T47D (cell line): ENCODE measurements around the gene MAP2K7.
"Not testable (repeated sequence)": the region's sequence is repeated elsewhere in the genome, so short reads cannot be mapped to it uniquely, and the experiment has no call there.

Source experiments
- DNase-seq, 2 experiments: peaks; one replicate each; pipeline versions ENCODE4 v3.0.0 to v3.0.0-alpha.2; 2011 to 2012; ENCODE audit warnings: low read depth in 1 of 2, low spot score in 1 of 2
- JUND ChIP-seq: IDR thresholded peaks from 2 replicates; pipeline ENCODE4 v1.6.1; 2012; ENCODE audit warnings: low read depth
- in situ Hi-C: cut with HindIII; loops from 2 replicates; pipeline ENCODE4 v1.10.0; 2016; ENCODE audit warnings: low sequenced_read_pairs, low pct_unique_long_range_greater_than_20kb

MAP2K7 gene

DNA sequence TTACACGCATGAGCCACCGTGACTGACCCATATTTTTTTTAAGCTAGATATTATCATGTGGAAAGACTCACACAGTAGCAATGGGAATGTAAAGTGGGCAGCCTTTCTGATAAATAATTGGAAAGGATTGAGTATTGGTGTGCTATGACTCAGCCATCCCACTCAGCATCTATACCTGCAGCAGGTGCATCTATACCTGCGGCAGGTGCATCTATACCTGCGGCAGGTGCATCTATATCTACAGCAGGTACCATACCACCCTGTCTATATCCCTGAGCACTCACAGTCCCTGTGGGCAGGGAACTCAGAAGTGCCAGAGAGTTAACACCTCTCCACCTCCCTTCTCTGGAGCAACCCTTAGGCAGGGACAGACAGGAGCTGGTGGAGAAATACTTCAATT, 20.6 kb upstream of the MAP2K7 start:
- DNase-seq, result no peak
- TF ChIP-seq JUND, result no peak
- in situ Hi-C loops, result no loop called here

DNA sequence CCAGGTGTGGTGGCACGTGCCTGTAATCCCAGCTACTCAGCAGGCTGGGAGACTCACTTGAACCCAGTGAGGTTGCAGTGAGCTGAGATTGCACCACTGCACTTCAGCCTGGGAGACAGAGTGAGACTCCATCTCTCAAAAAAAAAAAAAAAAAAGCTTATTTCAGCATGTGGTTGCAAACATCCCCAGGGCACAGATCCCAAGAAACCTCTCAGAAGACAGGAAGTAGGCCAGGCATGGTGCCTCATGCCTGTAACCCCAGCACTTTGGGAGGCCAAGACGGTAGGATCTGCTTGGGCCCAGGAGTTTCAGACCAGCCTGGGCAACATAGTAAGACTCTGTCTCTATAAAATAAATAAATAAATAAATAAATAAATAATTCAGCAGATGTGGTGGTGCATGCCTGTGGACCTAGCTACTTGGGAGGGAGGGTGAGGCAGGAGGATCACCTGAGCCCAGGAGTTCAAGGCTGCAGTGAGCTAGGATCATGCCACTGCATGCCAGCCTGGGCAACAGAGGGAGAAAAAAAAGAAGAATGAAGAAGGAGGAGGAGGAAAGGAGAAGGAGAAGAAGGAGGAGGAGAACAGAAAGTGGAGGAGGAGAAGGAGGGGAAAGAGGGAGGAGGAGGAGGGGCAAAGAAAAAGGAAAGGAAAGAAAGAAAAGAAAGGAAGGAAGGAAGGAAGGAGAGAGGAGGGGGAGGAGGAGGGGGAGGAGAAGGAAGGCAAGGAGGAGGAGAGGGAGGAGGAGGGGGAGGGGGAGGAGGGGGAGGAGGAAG, 19.7 kb upstream of the MAP2K7 start:
- no peak for DNase-seq
- in situ Hi-C loops, result no loop called here

DNA sequence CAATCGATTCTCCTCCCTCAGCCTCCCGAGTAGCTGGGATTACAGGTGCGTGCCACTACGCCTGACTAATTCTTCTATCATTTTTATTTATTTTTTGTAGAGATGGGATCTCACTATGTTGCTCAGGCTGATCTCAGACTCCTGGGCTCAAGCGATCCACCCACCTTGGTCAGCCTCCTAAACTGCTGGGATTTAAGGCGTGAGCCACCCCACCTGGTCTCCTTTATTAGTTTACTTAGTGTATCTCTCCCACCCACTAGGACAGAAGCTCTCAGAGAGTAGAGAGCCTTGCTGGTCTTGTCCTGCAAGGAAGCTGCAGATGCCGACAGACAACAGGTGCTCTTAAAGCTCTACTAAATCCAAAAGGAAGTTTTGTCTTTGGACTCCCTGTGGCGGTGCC, 17.9 kb upstream of the MAP2K7 start:
- TF ChIP-seq JUND, result no peak
- in situ Hi-C loops, result no loop called here
- DNase-seq, result no peak

More for the DNA sequence above, 19.7 kb upstream of the MAP2K7 start:
- no peak for TF ChIP-seq JUND

DNA sequence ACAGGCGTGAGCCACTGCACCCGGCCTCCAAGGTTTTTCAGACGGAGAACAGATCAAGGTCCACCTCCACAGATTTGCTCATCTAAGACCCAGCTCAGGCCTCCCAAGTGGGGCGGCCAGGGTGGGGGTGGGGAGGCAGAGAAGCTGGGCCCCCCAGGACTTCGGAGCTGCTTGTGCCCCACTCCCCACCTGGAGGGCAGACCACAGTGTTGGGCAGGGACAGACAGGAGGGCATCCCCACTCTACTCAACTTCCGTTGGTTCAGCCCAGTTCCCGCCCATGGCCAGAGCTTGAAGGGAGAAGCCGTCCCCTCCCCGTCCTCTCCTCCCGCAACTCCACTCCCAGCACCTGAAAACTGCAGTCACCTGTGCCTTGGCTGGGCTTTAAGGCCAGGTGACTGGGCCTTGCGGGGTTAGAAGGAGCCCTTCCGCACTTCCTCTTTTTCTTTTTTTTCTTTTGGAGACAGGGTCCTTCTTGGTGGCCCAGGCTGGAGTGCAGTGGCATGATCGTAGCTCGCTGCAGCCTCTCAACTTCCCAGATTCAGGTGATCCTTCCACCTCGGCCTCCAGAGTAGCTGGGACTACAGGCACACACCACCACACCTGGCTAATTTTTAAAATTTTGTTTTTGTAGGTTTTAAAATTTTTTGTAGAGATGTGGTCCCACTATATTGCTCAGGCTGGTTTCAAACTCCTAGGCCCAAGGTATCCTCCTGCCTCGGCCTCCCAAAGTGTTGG, 16.1 kb upstream of the MAP2K7 start:
- TF ChIP-seq JUND, result no peak
- DNase-seq, result no peak
- in situ Hi-C loops, result no loop called here

DNA sequence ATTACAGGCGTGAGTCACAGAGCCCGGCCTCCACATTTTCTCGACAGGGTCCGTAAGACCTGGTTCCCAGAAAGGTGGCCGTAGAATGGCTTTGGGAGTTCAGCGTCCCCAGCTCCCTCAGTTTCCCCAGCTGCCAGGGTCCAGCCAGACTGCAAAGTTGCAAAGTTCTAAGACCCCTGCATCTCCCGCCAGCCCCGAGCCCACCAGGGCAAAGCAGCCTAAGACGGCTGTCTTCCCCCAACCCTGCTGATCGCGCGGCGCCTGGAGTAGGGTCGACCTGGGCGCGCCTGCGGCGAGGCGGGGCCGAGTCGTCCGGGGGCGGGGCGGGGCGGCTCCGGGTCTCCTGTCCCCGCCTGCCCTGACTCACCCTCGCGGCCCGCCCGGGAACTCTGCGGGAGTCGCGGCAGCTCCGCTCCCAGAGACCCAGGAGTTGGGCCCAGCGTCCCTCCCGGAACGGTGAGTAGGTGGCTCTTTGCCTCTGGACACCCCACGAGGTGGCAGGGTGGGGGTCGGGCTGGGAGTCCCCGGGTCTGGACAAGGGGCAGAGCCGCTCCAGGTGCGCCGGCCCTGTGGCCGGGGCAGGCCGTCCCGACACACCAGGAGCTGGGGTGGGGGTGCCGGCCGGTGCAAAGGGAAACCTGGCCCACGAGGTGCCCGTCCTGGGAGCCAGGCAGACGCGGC, 15.4 kb upstream of the MAP2K7 start, which contains the start of gene LRRC8E:
Gene LRRC8E (plus strand): TSS at position 366 of the 681 bp plus-strand sequence. CDS start 7,094 bp downstream, outside the sequence.
- peak; percentile 50 to 64 for DNase-seq
- in situ Hi-C loops, result no loop called here
- no peak for TF ChIP-seq JUND

DNA sequence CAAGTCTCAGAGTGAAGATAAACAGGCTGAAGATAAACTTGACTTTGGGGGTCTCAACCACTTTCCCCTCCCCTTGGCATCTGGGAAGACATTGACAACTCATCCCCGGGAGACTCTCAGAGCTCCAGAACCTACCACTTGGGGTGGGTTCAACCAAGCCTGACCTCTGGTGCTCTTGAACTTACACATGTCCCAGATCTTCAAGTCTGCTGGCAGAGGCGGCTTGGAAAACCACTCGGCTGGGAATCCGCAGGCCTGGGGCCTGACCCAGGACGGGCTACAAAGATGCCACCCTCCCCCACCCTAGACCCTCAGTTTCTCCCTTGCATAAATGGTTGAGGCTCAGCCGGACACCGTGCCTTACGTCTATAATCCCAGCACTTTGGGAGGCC, 14.9 kb upstream of the MAP2K7 start:
- no peak for DNase-seq
- no peak for TF ChIP-seq JUND
- in situ Hi-C loops, result no loop called here

DNA sequence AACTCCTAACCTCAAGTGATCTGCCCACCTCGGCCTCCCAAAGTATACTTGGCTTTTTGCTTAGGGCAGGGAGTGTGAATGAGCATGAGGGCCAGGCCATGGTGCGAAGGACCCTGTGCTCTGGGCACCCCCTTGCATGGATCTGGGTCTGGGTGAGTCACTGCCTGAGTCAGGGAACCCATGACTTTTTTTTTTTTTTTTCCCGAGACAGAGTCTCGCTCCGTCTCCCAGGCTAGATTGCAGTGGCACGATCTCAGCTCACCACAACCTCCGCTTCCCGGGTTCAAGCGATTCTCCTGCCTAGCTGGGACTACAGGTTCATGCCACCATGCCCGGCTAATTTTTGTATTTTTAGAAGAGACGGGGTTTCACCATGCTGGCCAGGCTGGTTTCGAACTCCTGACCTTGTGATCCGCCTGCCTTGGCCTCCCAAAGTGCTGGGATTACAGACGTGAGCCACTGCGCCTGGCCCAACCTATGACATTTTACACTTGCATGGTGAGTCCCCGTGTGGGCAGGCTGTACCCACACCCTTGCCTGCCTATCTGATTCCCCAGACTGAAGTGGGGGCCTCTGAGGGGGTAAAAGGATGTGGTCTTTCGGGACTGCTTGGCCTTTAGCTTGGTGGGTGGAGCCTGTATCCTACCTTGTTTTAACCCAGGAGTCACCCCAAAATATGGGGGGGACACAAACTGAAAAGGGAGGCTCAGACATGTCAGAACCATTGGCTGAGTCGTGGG, 10.1 kb upstream of the MAP2K7 start:
- DNase-seq, result not testable (repeated sequence)

DNA sequence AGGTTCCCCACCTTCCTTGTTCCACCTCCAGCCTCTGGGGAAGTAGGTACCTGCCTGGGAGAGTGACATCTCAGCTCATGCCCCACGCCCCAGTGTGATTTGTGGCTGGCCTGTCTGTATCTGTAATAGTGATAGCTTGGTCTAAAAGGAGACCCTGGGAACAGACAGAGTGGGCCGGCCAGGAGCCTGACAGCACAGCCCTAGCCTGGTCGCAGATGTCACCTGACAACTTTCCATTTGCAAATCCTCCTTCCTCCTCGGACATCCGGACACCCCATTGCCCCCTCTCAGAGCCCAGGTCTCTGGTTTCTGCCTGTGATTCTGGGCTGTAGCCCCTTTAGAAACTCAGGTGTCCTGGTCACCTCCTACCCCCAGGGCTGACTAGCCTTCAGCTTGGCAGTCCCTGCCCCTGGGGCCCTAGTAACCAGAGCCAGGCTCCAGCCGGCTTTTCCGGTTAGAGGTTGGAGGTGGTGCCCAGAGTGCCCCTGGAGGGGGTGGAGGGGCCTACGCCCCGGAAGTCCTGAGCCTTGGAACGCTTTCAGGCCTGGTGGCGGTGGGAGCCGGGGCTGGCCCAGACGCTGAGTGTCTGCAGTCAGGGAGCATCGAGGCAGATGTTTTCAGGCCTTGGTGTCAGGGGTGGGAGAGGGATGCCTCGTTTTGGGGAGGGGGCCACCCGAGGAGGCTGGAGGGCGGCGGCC, 8.9 kb upstream of the MAP2K7 start:
- no peak for TF ChIP-seq JUND
- peak; percentile 47 to 86 for DNase-seq
- in situ Hi-C loops, result no loop called here

More for the DNA sequence above, 10.1 kb upstream of the MAP2K7 start:
- in situ Hi-C loops, result not testable (repeated sequence)

DNA sequence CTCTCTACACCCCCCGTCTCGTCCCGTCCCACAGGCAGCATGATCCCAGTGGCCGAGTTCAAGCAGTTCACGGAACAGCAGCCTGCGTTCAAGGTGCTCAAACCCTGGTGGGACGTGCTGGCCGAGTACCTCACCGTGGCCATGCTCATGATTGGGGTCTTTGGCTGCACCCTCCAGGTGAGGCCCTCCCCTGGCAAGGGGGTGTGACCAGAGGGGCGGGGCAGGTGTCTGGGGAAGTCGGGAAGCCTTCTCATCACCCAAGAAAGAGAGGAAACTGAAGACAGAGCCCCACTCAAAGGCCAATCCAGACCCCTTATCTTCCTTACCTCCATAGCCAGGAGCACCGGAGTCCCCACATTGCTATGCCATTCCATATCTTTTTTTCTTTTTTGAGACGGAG, 8.1 kb upstream of the MAP2K7 start:
- in situ Hi-C loops, result no loop called here
- no peak for TF ChIP-seq JUND
- no peak for DNase-seq

DNA sequence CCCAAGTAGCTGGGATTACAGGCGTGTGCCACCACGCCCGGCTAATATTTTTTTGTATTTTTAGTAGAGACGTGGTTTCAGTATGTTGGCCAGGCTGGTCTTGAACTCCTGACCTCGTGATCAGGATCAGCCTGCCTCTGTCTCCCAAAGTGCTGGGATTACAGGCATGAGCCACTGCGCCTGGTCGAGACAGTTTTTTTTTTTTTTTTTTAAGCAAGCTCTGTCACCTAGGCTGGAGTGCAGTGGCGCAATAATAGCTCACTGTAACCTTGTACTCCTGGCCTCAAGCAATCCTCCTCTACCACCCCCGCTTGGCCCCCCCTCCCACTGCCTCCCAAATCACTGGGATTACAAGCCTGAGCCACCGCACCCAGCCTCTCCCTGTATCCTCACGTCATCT, 6.4 kb upstream of the MAP2K7 start:
- TF ChIP-seq JUND, result no peak
- in situ Hi-C loops, result no loop called here
- DNase-seq, result no peak

DNA sequence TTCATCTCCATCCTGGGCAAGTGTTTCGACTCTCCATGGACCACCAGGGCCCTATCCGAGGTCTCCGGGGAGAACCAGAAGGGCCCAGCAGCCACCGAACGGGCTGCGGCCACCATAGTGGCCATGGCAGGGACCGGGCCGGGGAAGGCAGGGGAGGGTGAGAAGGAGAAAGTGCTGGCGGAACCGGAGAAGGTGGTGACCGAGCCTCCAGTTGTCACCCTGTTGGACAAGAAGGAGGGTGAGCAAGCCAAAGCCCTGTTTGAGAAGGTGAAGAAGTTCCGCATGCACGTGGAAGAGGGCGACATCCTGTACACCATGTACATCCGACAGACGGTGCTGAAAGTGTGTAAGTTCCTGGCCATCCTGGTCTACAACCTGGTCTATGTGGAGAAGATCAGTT, 4.7 kb upstream of the MAP2K7 start:
- TF ChIP-seq JUND, result no peak
- in situ Hi-C loops, result no loop called here
- no peak for DNase-seq
